HepG2 (cell line): ENCODE measurements around the gene ZSWIM2. TPM values are rescaled to one million over a fixed set of nuclear protein-coding genes. Genes with fewer than 3 reads are reported as not detected.
"Not testable (repeated sequence)": the region's sequence is repeated elsewhere in the genome, so short reads cannot be mapped to it uniquely, and the experiment has no call there.

Experiments
- ATAC-seq: fragments of 200-7000 bp; cut with Tn5 transposase; 3 replicates; pipeline ENCODE4 v1.9.1; 2020; ENCODE audit warnings: mild to moderate bottlenecking, moderate library complexity
- BruUV-seq: library from RNA; stranded (reverse); fragments of 400-500 nt; replicated peaks from 2 replicates; lab custom pipeline; 2021; lab: Mats Ljungman, UMichigan
- CTCF ChIA-PET: fragments of 300-600 bp; formaldehyde crosslinking; extraction: SDS; loops from one replicate; lab custom pipeline; 2021; ENCODE audit warnings: low total read pairs, inconsistent platforms, low intra/inter-chr PET ratio; lab: Yijun Ruan, JAX
- POLR2A ChIA-PET: fragments of 350-600 bp; sonication (Branson Sonifier 250); formaldehyde crosslinking; loops from one replicate; lab custom pipeline; 2020; ENCODE audit warnings: antibody characterized with exemption, inconsistent platforms; lab: Yijun Ruan, JAX
- DNase-seq: peaks from one replicate; pipeline ENCODE4 v3.0.0-alpha.2; 2015; ENCODE audit warnings: low spot score
- FAIRE-seq: peaks from 3 replicates; lab custom pipeline; 2011; peaks lifted over from hg19 to GRCh38; lab: Jason Lieb, UNC
- H2AFZ ChIP-seq: one replicate; pipeline ENCODE4 v1.6.1; 2011; ENCODE audit warnings: low read length, inconsistent platforms
- H3K27ac ChIP-seq: fragments of 300-600 bp; 3 replicates; pipeline ENCODE4 v1.8.0; 2011; ENCODE audit warnings: mixed run types, mild to moderate bottlenecking, mixed read lengths, low read length, inconsistent platforms; ENCODE audit not compliant: insufficient read depth; ENCODE audit errors: extremely low read length
- H3K27me3 ChIP-seq, 2 experiments: fragments of 200-600 bp in 1 of 2; 2 replicates in 1 of 2; 3 replicates in 1 of 2; pipeline versions ENCODE4 v1.6.0 to v1.8.0; 2011; ENCODE audit warnings: low read length in 2 of 2, mild to moderate bottlenecking in 2 of 2, moderate library complexity in 2 of 2, inconsistent platforms in 1 of 2; ENCODE audit not compliant: insufficient read depth in 2 of 2, control insufficient read depth in 1 of 2
- H3K36me3 ChIP-seq, 2 experiments: fragments of 200-600 bp in 1 of 2; replicated peaks in 1 of 2; 2 replicates in 1 of 2; 3 replicates in 1 of 2; pipeline versions ENCODE4 v1.5.1 to v1.8.0; 2011; ENCODE audit warnings: low read length in 2 of 2, inconsistent platforms in 1 of 2; ENCODE audit not compliant: insufficient read depth in 2 of 2, control insufficient read depth in 1 of 2
- H3K4me1 ChIP-seq: 2 replicates; pipeline ENCODE4 v1.5.1; 2012; ENCODE audit warnings: low read length, inconsistent platforms; ENCODE audit not compliant: insufficient read depth
- H3K4me2 ChIP-seq: 2 replicates; pipeline ENCODE4 v1.6.0; 2011; ENCODE audit warnings: low read depth, low read length, inconsistent platforms
- H3K4me3 ChIP-seq, 3 experiments: fragments of 200-600 bp in 1 of 3; sonication (generic), shearing (Covaris generic) in 1 of 3; replicated peaks in 1 of 3; 2 replicates each; pipeline ENCODE4 v1.5.1; 2011 to 2016; ENCODE audit warnings: low read length in 3 of 3, inconsistent platforms in 2 of 3, low read depth in 2 of 3, mild to moderate bottlenecking in 2 of 3, control low read depth in 1 of 3, mixed read lengths in 1 of 3; ENCODE audit not compliant: insufficient read depth in 1 of 3
- H3K79me2 ChIP-seq: one replicate; pipeline ENCODE4 v1.6.1; 2011; ENCODE audit warnings: low read length, inconsistent platforms; ENCODE audit not compliant: insufficient read depth
- H3K9ac ChIP-seq: 2 replicates; pipeline ENCODE4 v1.6.0; 2011; ENCODE audit warnings: mild to moderate bottlenecking, low read depth, low read length, inconsistent platforms; ENCODE audit not compliant: insufficient read depth
- H3K9me3 ChIP-seq: 2 replicates; pipeline ENCODE4 v1.5.1; 2012; ENCODE audit warnings: mild to moderate bottlenecking, low read length
- H4K20me1 ChIP-seq: 2 replicates; pipeline ENCODE4 v1.6.0; 2011; ENCODE audit warnings: inconsistent platforms, mild to moderate bottlenecking, low read length, moderate library complexity; ENCODE audit not compliant: insufficient read depth
- AFF4 ChIP-seq: sonication (generic); formaldehyde crosslinking; IDR thresholded peaks from 2 replicates; pipeline ENCODE4 v1.4.0; 2020; ENCODE audit warnings: missing genetic modification reagents
- ATF4 ChIP-seq, 2 experiments: fragments of 450-650 bp in 1 of 2; sonication (generic) in 1 of 2; formaldehyde crosslinking; IDR thresholded peaks; 2 replicates each; pipeline versions ENCODE4 v1.5.0 to v1.8.0; 2020 to 2022; ENCODE audit warnings: mild to moderate bottlenecking in 1 of 2, missing genetic modification reagents in 1 of 2
- CEBPB ChIP-seq: IDR thresholded peaks from 2 replicates; pipeline ENCODE4 v1.6.1; 2011; ENCODE audit warnings: low read depth, low read length, improper control_type of control experiment, borderline replicate concordance
- CEBPG ChIP-seq: IDR thresholded peaks from 2 replicates; pipeline ENCODE4 v1.6.1; 2016
- REST ChIP-seq, 2 experiments: IDR thresholded peaks; 2 replicates each; pipeline ENCODE4 v1.6.1; 2011 to 2012; ENCODE audit warnings: low read length in 2 of 2, borderline replicate concordance in 1 of 2, low read depth in 1 of 2, mild to moderate bottlenecking in 1 of 2, moderate library complexity in 1 of 2
- TOPORS ChIP-seq: sonication (generic); formaldehyde crosslinking; IDR thresholded peaks from 2 replicates; pipeline ENCODE4 v1.8.0; 2023; ENCODE audit warnings: mild to moderate bottlenecking, missing genetic modification reagents
- ZNF550 ChIP-seq: sonication (generic); formaldehyde crosslinking; IDR thresholded peaks from 2 replicates; pipeline ENCODE4 v1.4.0; 2020; ENCODE audit warnings: mild to moderate bottlenecking, missing genetic modification reagents, borderline replicate concordance
- ZNF564 ChIP-seq: sonication (generic); formaldehyde crosslinking; IDR thresholded peaks from 2 replicates; pipeline ENCODE4 v1.8.1; 2023; ENCODE audit warnings: mild to moderate bottlenecking, missing genetic modification reagents
- ZNF841 ChIP-seq: sonication (generic); formaldehyde crosslinking; IDR thresholded peaks from 2 replicates; pipeline ENCODE4 v1.8.1; 2023; ENCODE audit warnings: missing genetic modification reagents, borderline replicate concordance
- WGBS: methylation state at CpG from one replicate; pipeline ENCODE4 v1.1.6; 2017; ENCODE audit warnings: low lambda C conversion rate; 5-methylcytosine and 5-hydroxymethylcytosine counted together
- in situ Hi-C: cut with HindIII; loops from 2 replicates; pipeline ENCODE4 v1.10.0; 2017; ENCODE audit warnings: low pct_unique_long_range_greater_than_20kb; ENCODE audit not compliant: extremely low pct_ligation_motif_present
- intact Hi-C: fragments of 100-400 bp; cut with micrococcal nuclease; formaldehyde crosslinking; loops from one replicate; pipeline ENCODE4 v1.10.0; 2022; ENCODE audit not compliant: unreplicated experiment
- polyA plus RNA-seq, 8 experiments: library from polyadenylated mRNA; depleted of rRNA in 3 of 8; stranded (reverse) in 7 of 8; unstranded in 1 of 8; fragments of >200 nt; fragmentation: Illumina TruSeq in 4 of 8; extraction: Trizol in 4 of 8; gene quantifications; 2 replicates each; pipeline versions ENCODE4 v1.2.1 to v1.2.3, GENCODE V29; 2011 to 2016; ENCODE audit warnings: low read depth in 4 of 8, missing spikeins in 1 of 8, mixed read lengths in 1 of 8; ENCODE audit not compliant: insufficient read depth in 1 of 8
- total RNA-seq, 5 experiments: library from RNA; depleted of rRNA; stranded (reverse); fragments of >200 nt; fragmentation: Illumina TruSeq; extraction: Trizol; gene quantifications; 2 replicates each; pipeline ENCODE4 v1.2.3, GENCODE V29; 2016; ENCODE audit warnings: low read depth in 1 of 5

The ZSWIM2 gene
- total and polyA plus RNA-seq, 2 of the 13 experiments (the other 11 are each of a cell fraction or from before 2014, with no cell fraction given): not detected

GRCh38 chr2:186811760-186812159 is 37.2 kb downstream of the ZSWIM2 start:
- intact Hi-C loops, DNase-seq, H3K4me1 ChIP-seq, H3K27ac ChIP-seq, in situ Hi-C loops, H3K9me3 ChIP-seq, H4K20me1 ChIP-seq, H3K9ac ChIP-seq, H3K79me2 ChIP-seq, H3K4me2 ChIP-seq, H3K27me3 ChIP-seq, FAIRE-seq, H3K4me3 ChIP-seq, POLR2A ChIA-PET, CTCF ChIA-PET, H3K36me3 ChIP-seq, H2AFZ ChIP-seq, BruUV-seq: not testable (repeated sequence)
- whole genome bisulfite sequencing: 1% methylated on average over 6 of the region's 6 CpGs
- TF ChIP-seq CEBPG: peak; percentile 71
- peak; percentile 71 for TF ChIP-seq CEBPB
- peak in 1 of 2 experiments; percentile 82; a peak in 2 of 4 replicates for TF ChIP-seq ATF4 (CRISPR knock-in tag; IDR thresholded peaks at IDR 0.05)
- ATAC-seq: peak; percentile 58

- BruUV-seq: no TSS peak
- no peak for ATAC-seq
- Histone ChIP-seq H3K9ac (no peak overlapping the region), H3K4me2 (no peak overlapping the region), H3K79me2 (no peaks in the 10 kb centered on the region)
- 8% methylated on average over 1 of the region's 1 CpG for WGBS
- TF ChIP-seq ZNF564 (CRISPR knock-in tag) (no peak), ZNF550 (CRISPR knock-in tag) (no peak), TOPORS (CRISPR knock-in tag) (no peak), ZNF841 (CRISPR knock-in tag) (no peak), AFF4 (CRISPR knock-in tag) (no peak), REST (IDR thresholded peaks at IDR 0.05; ENCODE audit: borderline replicate concordance in 1 of 2, low read depth in 1 of 2, low read length in 2 of 2) (no peak)
- TF ChIP-seq, all 625 proteins: peak for 0
- no peak for DNase-seq
- H3K27ac ChIP-seq: no peak overlapping the region
- ChIA-PET CTCF (no interaction called here), POLR2A (no interaction called here)
- no peaks in the 10 kb centered on the region for H3K4me1 ChIP-seq
- intact Hi-C loops: no loop called here
- H3K9me3 ChIP-seq: no peaks in the 10 kb centered on the region
- in situ Hi-C loops: no loop called here
- no peak overlapping the region for H3K4me3 ChIP-seq
- H2AFZ ChIP-seq: no peak overlapping the region
- no peak for FAIRE-seq
- H3K27me3 ChIP-seq: no peaks in the 10 kb centered on the region
- H4K20me1 ChIP-seq: no peaks in the 10 kb centered on the region
- no peaks in the 10 kb centered on the region for H3K36me3 ChIP-seq
These were observed 42.4 kb downstream of the ZSWIM2 start for GRCh38 chr2:186806591-186806990.
